ENCODE data around the gene OR10Z1.

DNA sequence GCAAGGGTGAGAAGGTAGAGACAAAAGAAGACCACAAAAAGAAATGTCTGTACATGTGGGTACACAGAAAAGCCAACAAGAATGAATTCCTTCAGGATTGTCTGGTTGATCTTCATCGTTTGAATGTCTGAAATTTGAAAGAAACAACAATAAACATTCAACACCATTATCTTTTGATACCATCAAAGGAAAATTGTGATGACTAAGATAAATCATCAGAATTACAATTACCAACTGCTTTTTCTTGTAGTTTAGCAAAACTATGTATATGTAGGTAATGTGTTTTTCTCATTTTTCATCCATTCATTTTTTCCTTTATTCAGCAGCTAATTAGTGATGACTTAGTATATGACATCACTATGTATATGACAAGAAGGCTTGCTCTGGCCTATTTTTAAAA, 25.3 kb upstream of the OR10Z1 start, which contains the start of gene OR10X1:
- TF ChIP-seq POLR2AphosphoS5 (IDR thresholded peaks at IDR 0.05; ENCODE audit: low read depth, low read length), result no peak
- TF ChIP-seq JUN (IDR thresholded peaks at IDR 0.05; ENCODE audit: low read depth, low read length), result no peak
- TF ChIP-seq, protein P1, sequence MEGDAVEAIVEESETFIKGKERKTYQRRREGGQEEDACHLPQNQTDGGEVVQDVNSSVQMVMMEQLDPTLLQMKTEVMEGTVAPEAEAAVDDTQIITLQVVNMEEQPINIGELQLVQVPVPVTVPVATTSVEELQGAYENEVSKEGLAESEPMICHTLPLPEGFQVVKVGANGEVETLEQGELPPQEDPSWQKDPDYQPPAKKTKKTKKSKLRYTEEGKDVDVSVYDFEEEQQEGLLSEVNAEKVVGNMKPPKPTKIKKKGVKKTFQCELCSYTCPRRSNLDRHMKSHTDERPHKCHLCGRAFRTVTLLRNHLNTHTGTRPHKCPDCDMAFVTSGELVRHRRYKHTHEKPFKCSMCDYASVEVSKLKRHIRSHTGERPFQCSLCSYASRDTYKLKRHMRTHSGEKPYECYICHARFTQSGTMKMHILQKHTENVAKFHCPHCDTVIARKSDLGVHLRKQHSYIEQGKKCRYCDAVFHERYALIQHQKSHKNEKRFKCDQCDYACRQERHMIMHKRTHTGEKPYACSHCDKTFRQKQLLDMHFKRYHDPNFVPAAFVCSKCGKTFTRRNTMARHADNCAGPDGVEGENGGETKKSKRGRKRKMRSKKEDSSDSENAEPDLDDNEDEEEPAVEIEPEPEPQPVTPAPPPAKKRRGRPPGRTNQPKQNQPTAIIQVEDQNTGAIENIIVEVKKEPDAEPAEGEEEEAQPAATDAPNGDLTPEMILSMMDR (IDR thresholded peaks at IDR 0.05; ENCODE audit: control extremely low read depth in 1 of 3, insufficient read depth in 1 of 3, low read depth in 1 of 3, low read length in 3 of 3), result no peak
- TF ChIP-seq POLR2A (IDR thresholded peaks at IDR 0.05; ENCODE audit: control extremely low read depth in 1 of 2, low read depth in 2 of 2, low read length in 2 of 2), result no peak
- no peak for TF ChIP-seq EZH2 (IDR thresholded peaks at IDR 0.05; ENCODE audit: low read depth, low read length, severe bottlenecking)
